Measurements from ENCODE around the gene SLC49A3. TPM values are rescaled to one million over a fixed set of nuclear protein-coding genes. Genes with fewer than 3 reads are reported as not detected.

SLC49A3 gene
- total and polyA plus RNA-seq, 2 of the 4 experiments (the other 2 are of a cell fraction): under 0.01 to 0.32 TPM

- Histone ChIP-seq H3K9me1 (ENCODE audit: insufficient read depth, low read length) (no peaks in the 10 kb centered on the region), H2BK120ac (ENCODE audit: low read depth, low read length) (no peak overlapping the region), H2BK20ac (ENCODE audit: low read depth, low read length) (no peak overlapping the region), H3K4ac (ENCODE audit: low read depth, low read length) (no peak overlapping the region), H3K27ac (ENCODE audit: insufficient read depth, low read length) (no peak overlapping the region), H3K56ac (ENCODE audit: extremely low read depth, insufficient read depth, low read length) (no peak overlapping the region), H4K20me1 (ENCODE audit: insufficient read depth, low read length) (no peaks in the 10 kb centered on the region), H2AK9ac (replicated peaks; ENCODE audit: low read depth, low read length, poor library complexity) (no peak overlapping the region), H4K8ac (ENCODE audit: low read depth in 2 of 2, low read length in 2 of 2) (no peak overlapping the region), H3K4me1 (ENCODE audit: control insufficient read depth, insufficient read depth, low read length) (no peaks in the 10 kb centered on the region), H3K36me3 (ENCODE audit: control insufficient read depth, insufficient read depth, low read length) (no peaks in the 10 kb centered on the region), H2AFZ (replicated peaks; ENCODE audit: low read length, poor library complexity) (no peak overlapping the region), H4K5ac (ENCODE audit: low read depth, low read length) (no peak overlapping the region), H3K4me2 (ENCODE audit: low read depth, low read length) (no peak overlapping the region), H3K27me3 (ENCODE audit: control insufficient read depth, insufficient read depth, low read length) (peaks cover 11% of the 10 kb centered on the region; the same call in 1 of the 2 replicates), H3K4me3 (ENCODE audit: insufficient read depth, low read depth, low read length) (no peak overlapping the region), H3K9me3 (ENCODE audit: control insufficient read depth, insufficient read depth, low read length) (peaks cover 10% of the 10 kb centered on the region), H3K23ac (ENCODE audit: low read depth, low read length) (no peak overlapping the region), H3K14ac (replicated peaks; ENCODE audit: low read depth, low read length) (no peak overlapping the region), H3K9ac (ENCODE audit: low read depth, low read length) (no peak overlapping the region), H2BK15ac (ENCODE audit: low read depth, low read length) (no peak overlapping the region), H3K79me1 (ENCODE audit: low read depth in 1 of 2, low read length in 2 of 2) (no peaks in the 10 kb centered on the region), H4K91ac (ENCODE audit: insufficient read depth, low read depth, low read length) (no peak overlapping the region), H3K18ac (ENCODE audit: low read depth, low read length) (no peak overlapping the region), H2BK5ac (ENCODE audit: low read depth, low read length, poor library complexity, severe bottlenecking) (no peak overlapping the region), H2AK5ac (ENCODE audit: low read depth, low read length) (no peak overlapping the region)
- POLR2A ChIA-PET (ENCODE audit: unreplicated experiment): no interaction called here
- ATAC-seq (ENCODE audit: low read depth) (no peak), DNase-seq (no peak)
- 47% methylated on average over 12 of the region's 24 CpGs; no CpG with 5 or more reads in 1 of the 2 experiments for WGBS, 2 experiments (ENCODE audit: extremely low coverage in 2 of 2, insufficient read length in 1 of 2)
- no TSS peak for BruUV-seq (replicated peaks)
- TF ChIP-seq RFX5 (IDR thresholded peaks at IDR 0.05; ENCODE audit: low read depth, low read length) (no peak), SMC3 (IDR thresholded peaks at IDR 0.05; ENCODE audit: low read depth, low read length) (no peak), USF2 (IDR thresholded peaks at IDR 0.05; ENCODE audit: low read depth, low read length) (no peak), POLR2A (IDR thresholded peaks at IDR 0.05; ENCODE audit: low read depth, low read length) (no peak), RAD21 (IDR thresholded peaks at IDR 0.05; ENCODE audit: low read length) (no peak), CEBPB (IDR thresholded peaks at IDR 0.05; ENCODE audit: low read depth, low read length) (no peak), RCOR1 (IDR thresholded peaks at IDR 0.05; ENCODE audit: insufficient replicate concordance, low read length) (no peak), FOS (IDR thresholded peaks at IDR 0.05; ENCODE audit: low read depth, low read length) (no peak), MAZ (IDR thresholded peaks at IDR 0.05; ENCODE audit: borderline replicate concordance, low read depth, low read length) (no peak), NFE2L2 (IDR thresholded peaks at IDR 0.05; ENCODE audit: low read depth, low read length) (no peak), CTCF (conservative IDR thresholded peaks at IDR 0.05; ENCODE audit: low read depth, low read length) (no peak), MAFK (IDR thresholded peaks at IDR 0.05; ENCODE audit: low read depth, low read length) (no peak), BHLHE40 (IDR thresholded peaks at IDR 0.05; ENCODE audit: low read depth, low read length) (no peak)
- in situ Hi-C loops (cut with MboI; ENCODE audit: low sequenced_read_pairs) (no loop called here), dilution Hi-C loops (cut with HindIII; ENCODE audit: low sequenced_read_pairs, unreplicated experiment) (no loop called here), intact Hi-C loops (cut with micrococcal nuclease) (no loop called here)
- CTCF ChIA-PET: no interaction called here
Observed at GRCh38 chr4:651884-652642, 36.9 kb downstream of the SLC49A3 start.
